AG20443 (cell line): ENCODE measurements around the gene FBN1.

Source experiments
- DNase-seq: peaks from one replicate; pipeline ENCODE4 v3.0.0; 2012; ENCODE audit warnings: low spot score, mixed read lengths

FBN1 gene

DNA sequence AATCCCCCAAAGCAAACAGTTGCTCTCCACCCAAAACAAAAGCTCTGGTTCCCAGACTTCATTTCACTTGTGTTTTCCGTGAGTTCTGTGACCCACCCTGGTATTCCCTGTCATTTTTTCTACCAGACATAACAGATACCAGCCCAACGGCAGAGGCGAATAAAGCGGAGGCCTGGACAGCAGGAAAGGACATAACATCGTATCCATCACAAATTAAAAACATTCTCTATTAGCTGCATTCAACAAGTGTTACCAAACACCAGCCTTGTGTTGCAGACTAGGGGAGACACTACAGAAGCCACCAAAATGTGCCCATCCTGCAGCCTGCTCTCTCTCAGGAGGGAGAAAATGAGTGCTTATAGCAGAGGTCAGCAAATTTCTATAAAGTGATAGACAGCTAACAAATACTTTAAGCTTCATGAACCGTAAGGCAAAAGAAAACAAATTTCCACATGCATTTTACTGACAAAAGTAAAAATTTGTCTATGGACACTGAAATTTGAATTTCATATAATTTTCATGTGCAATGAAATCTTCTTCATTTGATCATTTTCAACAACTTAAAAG lies 7.1 kb upstream of the FBN1 start:
- no peak for DNase-seq

GRCh38 chr15:48650931-48651330 lies 5.4 kb upstream of the FBN1 start:
- no peak for DNase-seq

DNA sequence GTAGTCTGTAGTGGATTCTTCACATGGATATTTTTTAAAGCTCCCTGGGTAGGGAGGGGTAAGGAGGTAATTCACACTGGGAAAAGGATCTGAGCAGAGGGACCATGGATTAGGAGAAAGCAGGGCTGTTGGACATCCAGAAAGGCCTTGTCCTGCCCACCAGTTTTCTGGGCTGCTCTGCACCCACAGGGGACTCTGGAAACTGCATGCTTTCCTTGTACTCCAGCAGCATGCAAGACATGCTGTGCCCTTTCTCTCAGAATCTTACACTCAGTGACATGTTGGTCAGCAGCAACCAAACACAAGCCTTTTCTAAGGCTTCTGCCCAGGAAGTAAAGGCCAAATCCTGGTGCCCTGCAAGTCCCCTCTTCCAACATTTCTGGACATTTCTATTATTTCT lies 2.5 kb upstream of the FBN1 start:
- peak; percentile 59 for DNase-seq

- DNase-seq, result peak; percentile 29
Measured at GRCh38 chr15:48646331-48646730, 822 bp upstream of the FBN1 start.

DNA sequence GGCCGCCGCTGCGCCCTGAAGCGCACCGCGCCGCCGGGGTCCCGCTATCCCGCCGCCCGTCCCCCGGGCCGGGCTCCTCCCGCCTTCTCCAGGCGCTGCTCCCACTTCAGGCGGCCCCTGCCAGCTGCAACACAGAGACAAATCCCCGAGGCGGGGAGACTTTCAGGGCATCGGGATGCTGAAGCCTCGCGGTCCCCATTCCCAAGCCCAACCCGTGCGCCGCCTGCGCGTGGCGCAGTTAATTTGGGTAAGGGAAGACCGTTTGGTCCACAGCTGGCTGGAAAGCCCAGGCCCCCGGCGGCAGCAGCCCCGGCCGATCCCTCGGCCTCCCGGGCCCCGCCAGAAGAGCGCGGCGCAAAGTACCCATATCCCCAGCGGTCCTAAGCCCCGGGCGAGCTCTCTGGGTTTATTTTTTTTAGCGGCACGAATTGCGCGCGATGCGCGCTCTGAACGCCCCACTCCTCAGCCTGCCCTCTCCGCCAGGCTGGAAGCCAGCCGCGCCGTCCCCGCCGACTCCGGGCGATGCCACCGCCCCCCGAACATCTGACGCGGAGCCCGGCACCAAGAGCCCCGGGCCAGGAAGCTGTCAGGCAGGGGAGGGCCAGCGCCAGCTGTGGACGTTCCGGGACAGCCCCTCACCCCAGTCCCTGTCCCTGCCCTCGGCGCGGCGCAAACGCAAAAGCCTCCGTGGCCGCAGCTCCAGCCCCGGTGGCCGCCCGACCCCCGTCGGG lies 517 bp downstream of the FBN1 start:
- peak; percentile 60 for DNase-seq

- DNase-seq, result no peak
Measured at GRCh38 chr15:48644467-48644826, 1.1 kb downstream of the FBN1 start.

DNA sequence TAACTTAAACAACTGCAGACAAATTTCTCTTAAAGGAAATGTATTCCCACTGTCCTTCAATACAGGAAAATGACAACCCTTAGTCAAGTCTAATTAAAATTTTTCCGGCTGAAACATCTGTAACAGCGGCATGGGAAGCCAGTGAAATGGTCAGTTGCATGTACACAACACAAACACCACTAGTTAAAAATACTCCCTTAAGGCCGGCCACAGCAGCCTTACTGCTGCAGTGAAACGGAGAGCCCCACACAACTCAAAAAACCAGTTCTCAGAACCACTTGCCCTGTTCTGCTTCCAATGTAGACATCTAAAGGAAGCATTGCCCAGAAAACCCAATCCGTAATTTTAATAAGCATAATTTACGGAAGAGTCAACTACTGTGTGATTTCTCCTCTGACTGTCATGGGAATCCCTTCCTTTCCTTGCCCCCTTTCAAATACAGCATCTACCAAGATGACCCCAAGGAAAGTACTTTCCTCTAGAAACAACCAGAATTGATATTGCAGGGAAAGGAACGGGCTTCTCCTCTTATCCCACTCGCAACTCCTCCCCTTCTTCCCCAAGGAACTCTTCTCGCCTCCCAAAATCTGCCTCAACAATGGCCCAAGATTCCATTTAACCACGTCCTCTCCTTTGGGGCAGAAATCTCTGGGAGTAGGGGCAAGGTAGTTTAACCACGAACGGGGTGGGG lies 1.6 kb downstream of the FBN1 start:
- DNase-seq, result no peak

GRCh38 chr15:48643206-48643605 lies 2.3 kb downstream of the FBN1 start:
- no peak for DNase-seq

DNA sequence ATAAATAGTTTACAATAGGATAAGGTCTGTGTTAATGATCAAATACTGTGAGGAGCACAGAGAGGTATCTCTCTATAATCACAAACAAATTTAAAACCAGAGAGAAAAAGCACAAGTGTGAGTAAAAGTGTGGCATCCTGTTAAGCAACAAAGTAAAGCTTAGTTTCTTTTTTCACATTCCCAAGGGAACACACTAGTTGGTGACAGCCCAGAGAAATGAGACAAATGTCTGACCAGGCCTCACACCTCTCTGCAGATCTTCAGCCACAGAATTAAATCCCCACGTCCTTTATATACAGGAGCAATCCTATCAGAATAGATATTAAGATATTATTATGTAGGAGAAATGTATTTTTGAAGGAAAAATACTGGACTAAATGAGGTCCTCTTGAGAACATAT lies 2.7 kb downstream of the FBN1 start:
- DNase-seq, result no peak

- no peak for DNase-seq
Measured at GRCh38 chr15:48641416-48641815, 4.1 kb downstream of the FBN1 start.

DNA sequence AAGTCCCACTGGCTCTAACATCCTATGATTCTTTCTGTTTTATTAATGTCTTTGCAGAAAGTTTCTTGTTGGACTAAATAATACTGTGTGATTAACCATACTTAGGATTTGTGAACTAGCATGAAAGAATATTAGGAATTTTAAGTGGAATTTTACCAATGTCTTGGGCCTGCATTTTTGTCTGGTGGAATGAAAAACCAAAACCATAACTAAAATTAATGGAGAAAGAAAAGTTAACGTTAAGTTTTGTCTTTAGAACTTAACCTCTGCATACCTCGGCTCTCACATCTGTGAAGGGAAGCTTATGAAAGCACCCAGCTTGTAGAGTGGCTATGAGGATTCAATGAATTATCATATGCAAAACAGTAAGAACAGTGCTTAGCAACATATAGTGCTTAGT lies 6.5 kb downstream of the FBN1 start:
- DNase-seq, result no peak

- no peak for DNase-seq
Measured at GRCh38 chr15:48637639-48638038, 7.9 kb downstream of the FBN1 start.

GRCh38 chr15:48636511-48636910 lies 9.0 kb downstream of the FBN1 start:
- DNase-seq, result peak; percentile 60

DNA sequence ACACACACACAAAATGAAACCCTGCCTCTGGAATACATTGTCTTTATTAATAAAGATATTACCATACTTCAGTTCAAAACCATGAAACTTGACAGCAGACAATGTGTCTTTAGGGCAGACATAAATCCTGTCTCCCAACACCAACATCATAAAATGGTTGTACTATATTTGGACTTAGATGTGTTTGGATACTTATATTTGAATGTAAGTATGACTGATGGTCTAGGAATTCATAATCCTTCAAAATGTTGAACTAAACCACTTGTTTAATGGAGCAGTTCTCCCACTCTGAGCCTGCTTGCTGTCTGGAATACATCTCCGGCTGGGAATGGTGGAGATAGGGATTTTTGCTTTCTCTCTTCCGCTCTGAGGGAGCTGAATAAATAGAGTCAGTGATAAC lies 10.6 kb downstream of the FBN1 start:
- DNase-seq, result no peak

DNA sequence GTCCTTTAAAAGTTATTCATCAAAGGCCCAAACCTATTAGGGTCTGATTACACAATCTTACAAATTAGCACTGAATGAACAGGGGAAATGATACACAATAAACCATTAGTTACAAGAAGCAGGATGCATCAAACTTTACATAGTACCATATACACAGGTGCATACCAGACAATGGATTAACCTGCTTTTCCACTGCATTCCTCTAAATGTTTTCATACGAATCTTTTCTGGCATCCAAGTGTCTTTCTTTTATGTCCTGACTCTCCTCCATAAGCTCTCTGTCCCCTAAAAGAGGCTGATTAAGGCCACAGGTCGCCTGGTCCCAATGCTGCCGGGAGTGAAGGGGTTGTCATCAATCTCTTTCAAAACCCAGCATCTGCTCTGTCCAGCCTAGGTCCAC lies 11.4 kb downstream of the FBN1 start:
- DNase-seq, result no peak

GRCh38 chr15:48632651-48633050 lies 12.9 kb downstream of the FBN1 start:
- DNase-seq, result no peak

GRCh38 chr15:48631176-48631770 lies 14.2 kb downstream of the FBN1 start:
- DNase-seq, result peak; percentile 17

- no peak for DNase-seq
Measured at GRCh38 chr15:48630245-48630644, 15.3 kb downstream of the FBN1 start.

DNA sequence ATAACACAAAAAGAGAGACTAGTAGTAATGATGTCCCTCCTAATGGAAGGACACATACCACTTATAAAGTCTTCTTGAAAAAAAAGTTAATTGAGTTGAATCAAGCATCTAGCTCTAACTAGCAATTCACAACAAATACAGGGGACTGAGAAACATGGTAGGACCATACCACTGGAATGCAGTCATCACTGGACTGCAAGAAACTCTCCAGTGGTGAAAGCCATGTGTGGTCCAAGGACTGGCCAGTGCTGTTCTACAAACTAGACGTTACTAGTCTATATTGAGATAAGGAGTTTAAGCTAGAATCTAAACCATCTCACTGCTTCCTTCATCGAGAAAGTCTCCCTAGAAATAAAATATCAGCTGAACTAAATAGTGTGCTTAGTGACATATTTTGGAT lies 16.7 kb downstream of the FBN1 start:
- peak; percentile 28 for DNase-seq

GRCh38 chr15:48627260-48627940 lies 18.1 kb downstream of the FBN1 start:
- peak; percentile 60 for DNase-seq

DNA sequence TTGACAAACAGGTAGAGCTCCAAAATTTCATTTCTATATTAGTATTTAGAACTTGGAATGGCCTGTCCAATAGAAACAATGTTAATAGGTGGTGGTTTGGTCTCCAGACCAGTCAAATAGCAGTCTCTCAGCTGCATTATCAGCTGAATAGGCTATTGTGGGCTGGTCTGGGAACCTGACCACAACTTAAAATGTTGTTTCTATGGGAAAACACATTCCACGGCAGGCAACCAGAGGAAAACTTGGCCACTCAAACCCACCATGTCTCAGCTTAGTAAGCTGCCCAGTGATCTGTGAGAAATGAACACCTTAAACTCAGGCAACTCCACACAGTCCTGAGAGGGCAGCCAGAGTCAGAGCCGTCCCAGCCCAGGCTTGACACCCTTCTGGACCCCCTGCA lies 20.4 kb downstream of the FBN1 start:
- no peak for DNase-seq

DNA sequence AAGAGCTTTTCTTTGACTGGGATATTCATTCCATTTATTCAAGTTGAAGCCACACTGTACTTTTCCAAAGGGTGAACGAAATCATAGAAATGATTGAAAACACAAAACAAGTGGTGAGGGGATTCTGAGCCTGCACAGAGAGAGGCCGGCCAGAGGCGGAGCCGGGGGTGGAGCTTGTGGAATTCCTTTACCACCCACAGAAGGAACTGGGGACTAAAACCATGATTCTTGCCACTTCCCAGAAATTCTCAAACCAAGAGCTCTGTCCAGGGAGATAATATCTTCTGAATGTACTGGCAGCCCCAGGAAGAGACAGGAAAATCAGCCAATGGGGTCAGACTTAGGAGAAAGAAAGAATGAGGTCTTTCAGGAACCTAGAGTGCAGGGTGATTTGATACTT lies 20.8 kb downstream of the FBN1 start:
- DNase-seq, result no peak

- DNase-seq, result no peak
Measured at GRCh38 chr15:48623456-48623855, 22.1 kb downstream of the FBN1 start.
